ENCODE measurements around the gene MARK3. TPM values are rescaled to one million over a fixed set of nuclear protein-coding genes. Genes with fewer than 3 reads are reported as not detected.

Gene MARK3
- total RNA-seq, 1 experiment from 2014 or later = 78.0 TPM

DNA sequence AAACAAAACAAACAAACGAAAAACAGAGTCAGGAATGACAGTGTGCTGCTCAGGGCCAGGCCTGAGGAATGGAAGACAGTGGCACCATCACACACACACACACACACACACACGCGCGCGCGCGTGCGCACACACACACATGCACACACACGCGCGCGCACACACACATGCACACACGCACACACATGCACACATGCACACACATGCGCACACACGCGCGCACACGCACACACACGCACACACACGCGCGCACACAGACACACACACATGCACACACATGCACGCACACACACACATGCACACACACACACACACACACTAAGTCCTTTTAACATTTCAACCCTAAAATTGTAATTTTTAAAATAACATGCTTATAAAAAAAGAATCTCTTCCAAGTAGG lies 13.2 kb upstream of the MARK3 start:
- no peak for TF ChIP-seq CTCF (IDR thresholded peaks at IDR 0.05; ENCODE audit: insufficient read depth in 1 of 2, low read depth in 1 of 2, low read length in 1 of 2, severe bottlenecking in 1 of 2, unreplicated experiment in 1 of 2)
- POLR2A ChIA-PET = no interaction called here
- Histone ChIP-seq H3K36me3 (ENCODE audit: control insufficient read depth, insufficient read depth, low read length) (no peaks in the 10 kb centered on the region), H3K9me3 (no peaks in the 10 kb centered on the region), H3K27me3 (replicated peaks; ENCODE audit: control insufficient read depth, insufficient read depth, low read length) (no peaks in the 10 kb centered on the region), H3K4me1 (no peaks in the 10 kb centered on the region), H3K4me3 (ENCODE audit: low read depth, low read length) (no peak overlapping the region)
- Mint-ChIP-seq H3K36me3 (ENCODE audit: insufficient read depth, unreplicated experiment) (no peaks in the 10 kb centered on the region), H3K27me3 (ENCODE audit: insufficient read depth, unreplicated experiment) (peaks cover 2% of the 10 kb centered on the region), H3K4me3 (ENCODE audit: unreplicated experiment) (no peak overlapping the region), H3K4me1 (ENCODE audit: low read depth, unreplicated experiment) (no peaks in the 10 kb centered on the region), H3K27ac (ENCODE audit: unreplicated experiment) (no peak overlapping the region), H3K9me3 (ENCODE audit: unreplicated experiment) (peaks cover 9% of the 10 kb centered on the region)
- no peak for DNase-seq
- no TSS peak for BruUV-seq (replicated peaks)
- intact Hi-C loops (cut with micrococcal nuclease; ENCODE audit: unreplicated experiment) = no loop called here
- CTCF ChIA-PET = no interaction called here

- POLR2A ChIA-PET = no interaction called here
- H3K9me3 Mint-ChIP-seq (ENCODE audit: unreplicated experiment) = peaks cover 9% of the 10 kb centered on the region
- no peaks in the 10 kb centered on the region for H3K4me1 Mint-ChIP-seq (ENCODE audit: low read depth, unreplicated experiment)
- no peak for DNase-seq
- Histone ChIP-seq H3K9me3 (no peaks in the 10 kb centered on the region), H3K4me1 (no peaks in the 10 kb centered on the region), H3K27me3 (replicated peaks; ENCODE audit: control insufficient read depth, insufficient read depth, low read length) (no peaks in the 10 kb centered on the region), H3K36me3 (ENCODE audit: control insufficient read depth, insufficient read depth, low read length) (no peaks in the 10 kb centered on the region), H3K4me3 (ENCODE audit: low read depth, low read length) (no peak overlapping the region)
- H3K27me3 Mint-ChIP-seq (ENCODE audit: insufficient read depth, unreplicated experiment) = peaks cover 2% of the 10 kb centered on the region
- TF ChIP-seq CTCF (IDR thresholded peaks at IDR 0.05; ENCODE audit: insufficient read depth in 1 of 2, low read depth in 1 of 2, low read length in 1 of 2, severe bottlenecking in 1 of 2, unreplicated experiment in 1 of 2) = no peak
- H3K4me3 Mint-ChIP-seq (ENCODE audit: unreplicated experiment) = no peak overlapping the region
- intact Hi-C loops (cut with micrococcal nuclease; ENCODE audit: unreplicated experiment) = no loop called here
- no peak overlapping the region for H3K27ac Mint-ChIP-seq (ENCODE audit: unreplicated experiment)
- no peaks in the 10 kb centered on the region for H3K36me3 Mint-ChIP-seq (ENCODE audit: insufficient read depth, unreplicated experiment)
- CTCF ChIA-PET = no interaction called here
- BruUV-seq (replicated peaks) = no TSS peak
Observed at GRCh38 chr14:103372552-103373304, 12.5 kb upstream of the MARK3 start.

DNA sequence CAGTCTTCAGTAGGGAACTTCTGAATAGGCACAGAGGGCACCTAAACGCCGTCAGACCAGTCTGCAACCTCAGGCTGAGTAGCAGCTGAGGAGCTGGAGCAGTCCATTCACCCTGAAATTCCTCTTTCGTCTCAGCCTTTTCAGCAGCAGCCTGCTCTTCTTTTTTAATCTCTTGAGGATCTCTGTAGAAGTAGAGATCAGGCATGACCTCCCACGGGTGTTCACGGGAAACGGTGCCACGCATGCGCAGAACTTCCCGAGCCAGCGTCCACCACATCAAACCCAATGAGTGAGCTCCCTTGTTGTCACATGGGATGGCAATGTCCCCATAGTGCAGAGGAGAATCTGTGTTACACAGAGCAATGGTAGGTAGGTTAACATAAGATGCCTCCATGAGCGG lies 11.1 kb upstream of the MARK3 start:
- Histone ChIP-seq H3K9me3 (no peaks in the 10 kb centered on the region), H3K27me3 (replicated peaks; ENCODE audit: control insufficient read depth, insufficient read depth, low read length) (no peaks in the 10 kb centered on the region), H3K36me3 (ENCODE audit: control insufficient read depth, insufficient read depth, low read length) (no peaks in the 10 kb centered on the region), H3K4me1 (no peaks in the 10 kb centered on the region), H3K4me3 (ENCODE audit: low read depth, low read length) (no peak overlapping the region)
- ChIA-PET CTCF (no interaction called here), POLR2A (no interaction called here)
- peaks cover 9% of the 10 kb centered on the region for H3K9me3 Mint-ChIP-seq (ENCODE audit: unreplicated experiment)
- H3K36me3 Mint-ChIP-seq (ENCODE audit: insufficient read depth, unreplicated experiment) = no peaks in the 10 kb centered on the region
- no TSS peak for BruUV-seq (replicated peaks)
- TF ChIP-seq CTCF (IDR thresholded peaks at IDR 0.05; ENCODE audit: insufficient read depth in 1 of 2, low read depth in 1 of 2, low read length in 1 of 2, severe bottlenecking in 1 of 2, unreplicated experiment in 1 of 2) = no peak
- no peak overlapping the region for H3K4me3 Mint-ChIP-seq (ENCODE audit: unreplicated experiment)
- H3K4me1 Mint-ChIP-seq (ENCODE audit: low read depth, unreplicated experiment) = no peaks in the 10 kb centered on the region
- peaks cover 2% of the 10 kb centered on the region for H3K27me3 Mint-ChIP-seq (ENCODE audit: insufficient read depth, unreplicated experiment)
- no peak for DNase-seq
- intact Hi-C loops (cut with micrococcal nuclease; ENCODE audit: unreplicated experiment) = no loop called here
- H3K27ac Mint-ChIP-seq (ENCODE audit: unreplicated experiment) = no peak overlapping the region

Measured in Caco-2 (cell line).